Temporal lobe (tissue), 2 donors: ENCODE data around the gene CFAP92. TPM values are rescaled to one million over a fixed set of nuclear protein-coding genes. Genes with fewer than 3 reads are reported as not detected.

Experiments
- small RNA-seq: library from RNA; depleted of rRNA; stranded (forward); fragments of <200 nt; gene quantifications from one replicate; pipeline ENCODE3, GENCODE V24; 2014; ENCODE audit warnings: low replicate concordance
- total RNA-seq: library from RNA; depleted of rRNA; stranded (reverse); fragments of >200 nt; gene quantifications from one replicate; pipeline ENCODE4 v1.2.3, GENCODE V29; 2014

CFAP92 gene
- total RNA-seq, 1 donor from 2014 or later: 1.2 TPM

Small RNAs within 50 kb of the gene (small RNA-seq; reads per million reads assigned to genes)
- gene AC112484.4: not detected

Other genes with a start within 250 kb of the CFAP92 start
- gene ACAD9, start 114.5 kb downstream of the CFAP92 start, total RNA-seq: 24.3 TPM
- gene EFCC1, start 7.2 kb upstream of the CFAP92 start, total RNA-seq: 0.25 TPM
- 0.25 TPM for gene GP9, start 66.7 kb upstream of the CFAP92 start, total RNA-seq
- gene RAB43, start 127.7 kb upstream of the CFAP92 start, total RNA-seq: 1.5 TPM
- 8.1 TPM for gene ISY1, start 167.0 kb upstream of the CFAP92 start, total RNA-seq
- gene CNBP, start 189.8 kb upstream of the CFAP92 start, total RNA-seq: 144 TPM